ENCODE data around the gene PREPL.
"Not testable (repeated sequence)": the region's sequence is repeated elsewhere in the genome, so short reads cannot be mapped to it uniquely, and the experiment has no call there.

The PREPL gene

DNA sequence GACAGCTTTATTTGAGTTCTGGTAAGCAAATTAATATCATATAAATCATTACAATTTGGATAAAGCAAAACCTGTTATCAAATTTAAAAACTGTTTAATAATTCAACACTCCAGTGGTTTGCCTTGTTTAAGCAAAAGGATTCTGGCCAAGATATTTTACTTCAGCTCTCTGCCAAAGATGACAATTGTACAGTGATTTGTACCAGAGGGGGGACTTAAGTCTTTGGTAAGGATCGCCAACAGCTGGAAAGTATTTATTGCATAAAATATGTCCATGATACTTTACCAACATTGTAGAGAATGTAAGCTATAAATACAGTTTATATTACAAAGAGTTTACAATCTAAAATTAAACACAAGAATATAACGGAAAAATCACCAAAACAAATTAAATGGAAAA is 13.8 kb downstream of the PREPL start:
- no peak for DNase-seq

DNA sequence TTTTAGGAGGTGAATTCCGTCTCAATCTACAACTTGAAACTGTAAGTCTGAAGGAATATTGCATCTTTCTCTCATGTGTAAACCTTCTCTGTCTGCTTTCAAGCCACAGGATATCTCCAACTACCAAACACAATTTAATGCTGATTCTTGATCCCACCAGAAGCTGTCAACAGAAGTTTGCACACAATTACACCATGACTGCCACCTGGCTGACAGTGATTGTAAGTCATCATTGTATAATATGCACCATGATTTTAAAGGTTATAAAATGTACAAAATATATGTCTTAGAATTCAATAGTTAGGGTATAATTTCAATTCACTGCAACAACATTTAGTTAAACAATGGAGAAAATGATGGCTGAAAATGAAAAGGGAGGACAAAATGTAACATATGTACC is 18.4 kb downstream of the PREPL start:
- no peak for DNase-seq

DNA sequence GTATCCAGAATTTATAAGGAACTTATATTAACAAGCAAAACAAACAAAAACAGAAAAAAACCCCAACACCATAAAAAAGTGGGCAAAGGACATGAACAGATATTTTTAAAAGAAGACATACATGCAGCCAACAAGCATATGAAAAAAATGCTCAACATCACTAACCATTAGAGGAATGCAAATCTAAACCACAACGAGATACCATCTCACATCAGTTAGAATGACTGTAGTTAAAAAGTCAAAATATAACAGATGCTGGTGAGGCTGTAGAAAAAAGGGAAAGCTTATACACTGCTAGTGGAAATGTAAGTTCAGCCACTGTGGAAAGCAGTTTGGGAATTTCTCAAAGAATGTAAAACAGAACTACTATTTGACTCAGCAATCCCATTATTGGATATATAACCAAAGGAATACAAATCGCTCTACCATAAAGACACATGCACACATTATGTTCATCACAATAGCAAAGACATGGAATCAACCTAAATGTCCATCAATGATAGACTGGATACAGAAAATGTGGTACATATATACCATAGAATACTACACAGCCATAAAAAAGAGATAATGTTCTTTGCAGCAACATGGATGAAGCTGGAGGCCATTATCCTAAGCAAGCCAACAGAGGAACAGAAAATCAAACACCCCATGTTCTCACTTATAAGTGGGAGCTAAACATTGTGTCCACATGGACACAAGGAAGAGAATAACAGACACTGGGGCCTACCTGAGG is 25.3 kb downstream of the PREPL start:
- no peak for DNase-seq

DNA sequence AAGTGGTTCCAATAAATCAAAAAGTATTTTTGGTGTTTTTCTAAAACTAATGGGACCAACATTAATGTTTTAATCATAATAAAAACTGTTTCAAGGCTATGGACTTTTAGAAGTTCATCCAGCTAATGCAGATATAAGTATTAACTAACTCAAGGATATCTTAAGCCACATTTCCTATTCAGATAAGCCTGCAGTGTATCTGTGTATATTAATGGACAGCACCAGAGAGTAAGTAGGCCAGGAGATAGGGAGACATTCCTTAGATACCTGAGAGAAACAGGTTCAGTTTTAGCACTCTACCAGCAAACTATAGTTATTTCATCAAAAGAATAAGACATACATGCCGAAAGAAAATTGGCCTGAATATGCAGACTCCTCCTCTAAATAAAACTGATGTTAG is 27.3 kb downstream of the PREPL start:
- no peak for DNase-seq

DNA sequence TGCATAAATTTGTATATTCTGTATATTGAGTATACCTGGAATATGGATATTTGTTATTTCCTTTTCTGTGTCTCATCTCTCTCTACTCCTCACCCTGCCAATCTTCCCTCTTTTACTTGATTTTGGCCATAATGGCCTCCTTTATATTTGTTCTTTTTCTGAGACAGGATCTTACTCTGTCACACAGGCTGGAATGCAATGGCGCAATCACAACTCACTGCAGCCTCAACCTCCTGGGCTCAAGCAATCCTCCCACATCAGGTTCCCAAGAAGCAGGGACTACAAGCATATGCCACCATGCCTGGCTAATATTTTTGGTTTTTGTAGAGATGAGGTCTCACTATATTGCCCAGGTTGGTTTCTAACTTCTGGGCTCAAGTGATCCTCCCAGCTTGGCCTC is 30.5 kb downstream of the PREPL start:
- DNase-seq: no peak

DNA sequence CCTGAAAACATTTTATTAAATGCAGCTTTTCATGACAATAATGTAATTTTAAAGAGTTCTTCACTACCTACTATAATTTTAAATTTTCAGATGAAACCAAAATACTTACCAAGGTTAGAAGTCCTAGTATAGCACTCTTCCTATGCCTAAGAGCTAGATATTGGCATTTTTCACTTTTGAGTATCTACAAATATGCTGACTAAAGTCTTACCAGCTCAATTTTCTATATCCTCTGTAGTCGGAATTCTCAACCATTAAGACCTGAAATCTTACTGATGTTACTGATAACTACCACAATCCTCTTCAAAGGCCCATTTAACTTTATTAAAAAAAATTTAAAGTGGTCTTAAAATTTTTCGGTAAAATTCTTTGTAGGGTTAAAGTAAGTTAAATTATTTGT is 32.0 kb downstream of the PREPL start:
- DNase-seq: no peak

DNA sequence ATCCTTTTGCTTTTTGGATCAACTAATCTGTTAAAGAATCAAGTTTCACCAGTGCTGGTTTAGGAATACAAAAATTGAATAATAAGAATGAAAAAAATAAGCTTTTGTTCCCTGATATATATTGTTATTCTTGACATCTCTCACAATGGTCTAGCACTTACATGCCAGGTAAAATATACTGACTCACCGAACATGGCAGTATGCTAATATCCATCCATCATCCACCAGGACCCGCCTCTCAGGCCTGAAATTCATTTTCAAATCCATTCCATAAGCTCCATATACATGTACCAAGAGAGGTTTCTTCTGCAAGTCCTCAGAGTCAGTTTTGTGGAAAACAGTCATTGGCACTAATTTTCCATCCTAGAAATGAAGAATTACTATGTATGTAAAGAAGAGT is 32.5 kb downstream of the PREPL start:
- DNase-seq: no peak

DNA sequence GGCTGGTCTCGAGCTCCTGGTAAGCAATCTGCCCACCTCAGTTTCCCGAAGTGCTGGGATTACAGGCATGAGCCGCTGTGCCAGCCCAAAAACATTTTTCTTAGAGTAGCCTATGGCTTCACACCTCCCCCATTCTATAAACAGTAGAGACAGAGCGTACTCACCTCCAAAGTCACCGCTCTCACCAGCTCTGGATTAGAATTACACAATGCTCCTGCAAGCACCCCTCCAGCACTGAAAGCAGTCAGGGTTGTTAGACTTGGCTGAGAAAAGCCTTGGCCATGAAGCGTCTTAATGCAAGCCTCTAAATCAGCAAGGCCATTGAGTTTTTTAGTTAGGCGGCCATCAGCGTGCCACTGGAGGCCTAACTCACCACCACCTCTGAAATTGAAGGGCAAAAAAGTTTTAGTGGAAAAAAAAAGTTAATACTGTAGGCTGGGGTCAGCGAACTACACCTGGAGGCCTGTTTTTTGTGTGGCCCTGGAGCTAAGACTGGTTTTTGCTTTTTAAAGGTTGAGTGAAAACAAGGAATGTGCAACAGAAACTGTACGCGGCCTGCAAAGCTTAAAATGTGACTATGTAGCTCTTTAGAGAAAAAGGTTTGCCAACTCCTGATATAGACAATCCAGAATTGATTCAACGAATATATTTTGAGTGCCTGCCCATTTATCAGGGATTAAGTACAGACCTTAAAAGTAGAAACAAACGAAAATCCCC is 34.6 kb downstream of the PREPL start:
- DNase-seq: no peak

DNA sequence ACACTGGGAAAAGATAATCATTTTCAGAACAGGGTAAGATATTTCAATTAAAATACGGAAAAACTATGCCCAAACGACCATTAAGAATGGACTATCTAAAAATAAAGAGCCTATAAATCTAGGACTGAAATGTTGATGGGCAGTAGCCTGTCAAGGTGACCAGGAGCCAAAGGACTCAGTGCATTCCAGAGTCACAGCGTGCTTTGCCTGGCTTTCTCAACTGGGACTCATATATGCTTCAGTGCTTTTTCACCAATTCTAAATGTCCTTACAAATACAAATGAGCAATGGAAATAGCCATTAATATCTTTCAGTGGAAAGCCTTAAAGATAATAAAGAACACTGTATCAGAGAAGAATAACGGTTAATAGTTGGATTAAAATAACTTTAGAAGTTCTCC is 35.4 kb downstream of the PREPL start:
- DNase-seq: no peak

DNA sequence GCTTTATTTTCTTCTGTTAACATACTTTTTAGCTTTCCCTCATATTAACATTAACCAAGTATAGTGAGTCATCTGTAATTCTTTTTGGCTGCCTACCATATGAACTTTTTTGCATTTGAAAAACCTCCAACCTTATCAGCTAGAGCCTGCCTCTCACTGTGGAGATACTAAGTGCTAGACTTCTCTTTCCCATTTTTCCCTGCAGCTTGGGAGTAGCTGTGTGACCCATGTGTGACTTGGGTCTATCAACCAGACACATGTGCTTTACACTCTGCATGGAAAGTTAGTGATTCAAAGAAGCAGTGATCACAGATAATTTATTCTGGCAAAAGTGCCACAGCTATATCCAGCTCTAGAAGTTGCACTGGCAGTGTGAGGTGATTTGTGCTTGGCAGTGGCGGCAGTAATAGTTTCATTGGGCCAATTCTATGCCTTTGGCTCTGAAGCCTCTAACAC is 36.3 kb downstream of the PREPL start:
- no peak for DNase-seq

DNA sequence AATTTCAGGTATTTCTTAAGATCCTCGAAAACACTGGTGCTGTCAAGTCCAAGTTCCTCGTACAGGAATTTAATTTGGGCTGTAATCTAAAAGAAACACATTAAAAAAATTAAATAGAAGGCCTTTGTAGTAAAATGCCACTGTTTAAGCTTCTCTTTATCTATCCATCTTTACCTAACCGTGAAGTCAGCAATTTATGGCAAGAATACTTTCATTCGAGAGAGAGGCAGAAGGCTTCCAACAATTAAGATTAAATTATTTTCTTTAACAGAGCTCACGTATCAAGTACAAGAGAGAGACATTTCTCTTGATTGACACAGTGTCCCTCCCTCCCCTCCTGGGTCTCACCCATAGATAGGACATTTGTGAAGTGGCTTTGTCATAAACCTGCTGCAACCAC is 39.9 kb downstream of the PREPL start:
- no peak for DNase-seq

DNA sequence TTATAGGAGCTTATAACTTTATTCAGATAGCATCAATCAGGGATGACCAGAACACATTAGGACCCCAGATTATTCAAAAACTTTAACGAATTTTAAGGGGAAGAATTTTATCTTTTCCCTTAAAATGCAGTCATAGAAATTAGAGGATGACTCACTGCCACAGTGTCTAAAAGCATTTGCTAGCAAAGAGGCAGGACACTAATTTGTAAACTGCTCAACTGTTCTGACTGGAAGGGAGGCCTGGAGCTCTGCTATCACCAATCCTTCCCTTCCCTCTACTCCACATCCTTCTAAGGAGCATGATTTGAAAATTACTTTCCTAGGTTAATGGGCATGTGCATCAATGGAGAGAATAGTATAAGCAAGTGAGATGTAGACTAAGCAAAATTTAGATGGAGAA is 40.5 kb downstream of the PREPL start:
- no peak for DNase-seq

DNA sequence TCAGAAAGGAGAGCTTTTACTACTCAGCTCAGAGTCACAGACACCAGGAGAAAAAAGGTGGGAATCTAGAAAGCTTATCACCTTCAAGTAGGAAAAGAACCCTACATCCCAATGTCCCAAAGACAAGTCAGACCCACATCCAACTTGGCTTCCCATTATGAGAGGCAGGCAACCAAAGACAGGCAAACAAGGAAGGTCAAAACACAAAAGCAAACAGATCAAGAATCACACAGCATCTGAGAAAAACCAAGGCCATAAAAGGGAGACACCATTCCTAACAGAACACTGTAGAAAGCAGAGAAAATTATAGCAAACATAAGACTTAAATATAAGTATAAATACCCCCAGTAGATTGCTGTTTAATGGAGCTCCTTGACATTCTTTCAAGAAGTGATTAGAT is 45.3 kb downstream of the PREPL start:
- DNase-seq: no peak

DNA sequence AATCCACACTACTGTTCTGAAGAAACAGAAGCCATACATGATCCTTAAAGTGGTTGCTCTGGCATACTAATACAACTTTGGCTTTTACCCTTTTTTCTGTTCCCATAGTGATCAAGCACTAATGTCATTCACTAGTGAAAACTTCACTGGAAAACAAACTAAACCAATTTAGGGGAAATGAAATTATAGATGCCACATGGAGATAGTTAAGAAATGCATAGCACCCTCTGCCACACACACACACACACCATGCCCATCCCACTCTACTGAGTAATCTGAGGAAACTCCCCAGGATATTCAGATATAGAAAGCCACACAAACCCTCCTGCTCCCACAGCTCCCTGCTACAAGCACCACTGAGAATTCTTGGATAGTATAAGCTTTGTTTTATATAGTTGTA is 46.9 kb downstream of the PREPL start:
- no peak for DNase-seq

DNA sequence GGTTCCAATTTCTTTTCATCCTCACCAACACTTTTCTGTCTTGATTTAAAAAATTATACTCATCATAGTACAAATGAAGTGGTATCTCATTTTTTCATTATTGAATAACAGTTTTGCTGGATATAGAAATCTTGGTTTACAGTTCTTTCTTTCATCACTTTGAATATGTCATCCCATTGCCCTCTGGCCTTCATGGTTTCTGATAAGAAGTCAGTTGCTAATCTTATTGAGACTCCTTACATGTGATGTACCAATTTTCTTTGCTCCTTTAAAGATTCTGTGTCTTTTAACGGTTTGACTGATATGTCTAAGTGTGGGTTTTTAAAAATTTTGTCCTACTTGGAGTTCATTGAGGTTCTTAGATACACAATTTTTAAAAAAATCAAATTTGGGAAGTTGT is 51.0 kb downstream of the PREPL start:
- no peak for DNase-seq

DNA sequence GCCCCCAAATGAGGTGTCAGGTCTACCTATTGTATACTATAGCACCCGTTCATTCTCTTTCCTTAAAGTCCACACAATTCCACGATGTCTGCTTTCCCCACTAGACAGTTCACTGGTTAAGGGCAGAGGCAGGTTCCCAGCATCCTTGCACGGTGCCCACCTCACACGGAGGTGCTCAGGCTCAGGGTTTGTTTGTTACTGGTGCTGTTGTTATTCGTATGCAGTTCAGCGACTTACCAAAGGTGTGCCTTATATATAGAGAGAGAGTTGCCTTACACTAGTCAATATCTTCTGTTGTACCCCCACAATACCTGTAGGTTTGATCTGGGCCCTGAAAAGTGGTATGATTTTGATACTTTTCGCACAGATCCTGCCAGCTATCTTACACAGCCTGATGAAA is 55.4 kb downstream of the PREPL start:
- DNase-seq: no peak

DNA sequence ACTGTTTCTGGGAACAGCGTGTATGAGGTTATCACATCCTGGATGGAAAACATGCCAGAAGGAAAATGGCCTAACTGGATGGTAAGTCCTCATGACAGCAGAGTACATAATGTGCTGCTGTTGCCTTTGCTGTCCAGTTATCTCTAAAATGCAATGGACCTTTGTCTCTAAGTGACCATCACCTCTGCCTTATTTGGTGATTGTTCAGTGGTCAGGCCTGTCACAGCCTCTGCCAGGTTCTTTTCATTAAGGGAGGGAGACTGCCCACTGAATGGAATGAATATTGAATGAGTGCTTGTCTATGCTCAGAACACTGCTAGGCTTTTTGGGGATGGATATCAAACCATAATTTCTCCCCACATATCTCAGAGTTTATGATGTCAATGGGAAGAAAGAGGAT is 57.0 kb downstream of the PREPL start:
- DNase-seq: no peak

DNA sequence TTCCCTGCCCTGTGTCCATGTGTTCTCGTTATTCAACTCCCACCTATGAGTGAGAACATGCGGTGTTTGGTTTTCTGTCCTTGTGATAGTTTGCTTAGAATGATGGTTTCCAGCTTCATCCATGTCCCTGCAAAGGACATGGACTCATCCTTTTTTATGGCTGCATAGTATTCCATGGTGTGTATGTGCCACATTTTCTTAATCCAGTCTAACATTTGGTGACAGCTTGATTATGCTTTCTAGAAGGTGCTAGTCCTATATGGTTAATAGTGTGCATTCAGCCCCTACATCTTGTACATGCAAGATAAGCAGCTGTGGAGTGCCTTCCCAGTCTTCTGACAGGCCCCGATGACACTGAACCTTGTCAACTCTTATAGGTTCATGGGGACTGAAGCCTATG is 57.5 kb downstream of the PREPL start:
- DNase-seq: not testable (repeated sequence)

DNA sequence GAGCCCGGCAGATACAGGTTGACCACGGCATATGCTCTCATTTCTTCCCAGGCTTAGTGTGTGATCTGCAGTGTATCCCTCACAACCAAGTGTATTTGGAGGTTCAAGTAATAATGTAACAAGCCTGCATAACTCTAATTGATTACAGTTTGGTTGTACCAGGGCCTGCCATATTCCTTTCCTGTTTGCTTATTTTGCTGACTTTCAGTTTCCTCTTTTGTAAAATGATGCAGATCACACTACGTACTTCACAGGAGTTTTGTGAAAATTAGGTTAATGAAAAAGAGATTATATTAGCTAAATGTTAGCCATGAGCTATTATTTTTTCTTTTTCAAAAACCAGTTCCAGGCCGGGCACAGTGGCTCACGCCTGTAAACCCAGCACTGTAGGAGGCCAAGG is 60.2 kb downstream of the PREPL start:
- DNase-seq: no peak

DNA sequence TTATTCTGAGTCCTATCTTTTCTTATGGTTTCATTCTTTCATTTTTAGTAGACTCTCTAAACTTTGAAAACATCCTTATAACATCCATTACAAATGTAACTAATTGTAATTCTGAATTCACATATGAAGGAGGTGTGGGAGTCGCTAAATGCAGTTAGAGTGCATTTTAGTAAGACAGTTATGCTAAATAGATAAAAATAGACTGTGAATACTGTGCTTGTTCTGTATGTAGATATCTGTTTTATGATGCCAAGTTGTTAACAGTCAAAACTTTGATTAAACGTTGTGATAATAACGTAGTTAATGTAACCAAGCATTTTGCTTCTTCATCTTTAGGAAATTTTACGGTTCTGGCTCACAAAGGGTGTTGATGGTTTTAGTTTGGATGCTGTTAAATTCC is 61.7 kb downstream of the PREPL start:
- no peak for DNase-seq

DNA sequence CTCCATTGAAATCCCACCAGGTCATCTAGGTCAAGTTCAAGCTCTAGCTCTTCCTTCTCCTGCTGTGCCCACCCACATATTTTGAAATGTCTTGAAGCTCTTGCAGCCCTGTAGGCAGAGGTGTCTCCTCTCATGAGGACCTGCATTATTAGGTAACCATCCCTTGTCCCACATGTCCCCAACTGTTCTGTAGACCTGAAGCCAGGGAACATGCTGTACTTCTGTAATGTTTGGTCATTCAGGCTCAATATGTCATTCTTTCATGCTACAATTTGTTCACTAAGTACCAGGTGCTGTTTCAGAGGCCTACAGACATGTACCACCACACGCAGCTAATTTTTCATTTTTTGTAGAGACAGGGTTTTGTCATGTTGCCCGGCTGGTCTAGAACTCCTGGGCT is 63.9 kb downstream of the PREPL start:
- DNase-seq: no peak

DNA sequence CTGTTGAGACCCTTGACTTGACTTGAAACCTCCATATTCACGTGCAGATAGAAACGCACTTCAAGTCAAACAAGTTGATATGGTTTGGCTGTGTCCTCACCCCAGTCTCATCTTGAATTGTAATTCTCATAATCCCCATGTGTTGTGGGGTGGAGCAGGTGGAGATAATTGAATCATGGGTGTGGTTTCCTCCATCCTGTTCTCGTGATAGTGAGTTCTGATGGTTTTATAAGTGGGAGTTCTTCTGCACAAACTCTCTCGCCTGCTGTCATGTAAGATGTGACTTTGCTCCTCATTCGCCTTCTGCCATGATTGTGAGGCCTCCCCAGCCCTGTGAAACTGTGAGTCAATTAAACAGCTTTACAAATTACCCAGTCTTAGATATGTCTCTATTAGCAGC is 64.6 kb downstream of the PREPL start:
- no peak for DNase-seq

DNA sequence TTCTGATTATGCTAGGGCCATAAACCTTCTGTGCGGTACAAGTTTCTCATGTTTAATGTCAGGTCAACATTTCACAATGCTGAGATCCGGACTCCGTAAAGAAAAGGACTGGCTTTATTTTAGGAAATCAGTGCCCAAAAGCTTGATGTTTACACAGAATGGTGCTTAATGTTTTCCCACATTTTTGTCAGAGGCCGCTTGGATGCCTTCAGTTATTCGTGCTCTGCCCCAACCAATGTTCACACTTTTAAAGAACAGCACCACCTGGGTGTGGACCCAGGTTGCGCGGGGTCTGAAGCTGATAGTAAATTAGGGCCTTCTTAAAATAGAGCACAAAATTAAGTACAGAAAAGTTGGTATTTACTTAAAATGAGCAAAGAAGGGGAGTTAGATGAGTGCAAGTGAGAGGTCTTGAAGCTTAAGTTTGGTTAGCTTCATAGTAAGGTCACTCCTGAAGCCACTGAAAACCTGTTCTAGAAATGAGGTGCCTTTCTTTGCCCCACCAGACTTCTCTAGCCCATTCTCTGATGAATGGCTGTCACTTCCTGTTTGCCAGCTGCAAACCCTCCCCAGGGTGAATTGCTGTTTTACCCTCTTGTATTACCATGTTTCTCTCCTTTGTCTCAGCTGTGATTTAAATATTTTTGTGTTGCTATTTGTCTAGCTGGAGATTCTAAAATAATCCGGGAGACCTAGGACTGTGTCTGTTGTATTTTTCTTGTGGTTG is 65.5 kb downstream of the PREPL start:
- no peak for DNase-seq

DNA sequence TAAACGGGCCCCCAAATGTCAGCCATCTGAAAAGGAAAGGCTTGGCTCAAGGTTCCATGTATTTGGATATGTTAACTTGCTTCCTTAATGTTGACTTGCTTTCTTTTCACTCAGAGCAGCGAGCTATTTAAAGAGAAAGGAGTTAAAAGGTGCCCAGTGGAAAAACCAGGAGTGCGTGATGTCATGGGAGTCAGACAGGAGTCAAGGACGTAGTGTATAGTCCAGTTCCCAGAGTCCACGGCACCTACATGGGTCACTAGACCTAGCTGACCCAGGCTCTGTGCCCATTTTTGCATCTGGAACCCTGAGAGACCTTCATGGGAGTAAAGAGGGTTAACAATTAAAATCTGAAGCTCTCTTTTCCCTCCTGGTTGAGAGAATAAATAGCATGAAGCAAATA is 66.2 kb downstream of the PREPL start:
- DNase-seq: no peak

Data from NCI-H774 (cell line).